T-cell (primary cell): ENCODE measurements around the gene NAP1L2. TPM values are rescaled to one million over a fixed set of nuclear protein-coding genes. Genes with fewer than 3 reads are reported as not detected.
"Not testable (repeated sequence)": the region's sequence is repeated elsewhere in the genome, so short reads cannot be mapped to it uniquely, and the experiment has no call there.

ENCODE experiments used
- ATAC-seq, 4 experiments: fragments of 200-7000 bp in 3 of 4; fragments of 150-1000 bp in 1 of 4; cut with Tn5 transposase; replicated peaks in 1 of 4; 1 replicate in 3 of 4; 2 replicates in 1 of 4; pipeline ENCODE4 v1.10.0; 2021; ENCODE audit warnings: moderate library complexity in 3 of 4, mild to moderate bottlenecking in 2 of 4, moderate number of reproducible peaks in 1 of 4
- CTCF ChIA-PET, 2 donors: fragments of 300-600 bp; sonication (Branson Sonifier 250); formaldehyde crosslinking; loops; one replicate each; lab custom pipeline; 2022; ENCODE audit warnings: antibody characterized with exemption in 2 of 2; lab: Charles Lee
- POLR2A ChIA-PET, 2 donors: fragments of 300-600 bp; sonication (Branson Sonifier 250); formaldehyde crosslinking; loops; one replicate each; lab custom pipeline; 2022; ENCODE audit warnings: antibody characterized with exemption in 2 of 2; lab: Charles Lee
- DNase-seq, 35 experiments: peaks; one replicate each; pipeline versions ENCODE4 v3.0.0 to v3.0.0-alpha.2; 2013 to 2023
- H3K27ac ChIP-seq: one replicate; pipeline ENCODE4 v1.5.1; 2013; ENCODE audit warnings: low read length
- H3K27me3 ChIP-seq, 2 experiments: replicated peaks in 1 of 2; 1 replicate in 1 of 2; 2 replicates in 1 of 2; pipeline versions ENCODE4 v1.6.1 to v1.7.0; 2013; ENCODE audit warnings: low read length in 1 of 2, mixed read lengths in 1 of 2; ENCODE audit not compliant: control insufficient read depth in 2 of 2, insufficient read depth in 2 of 2; ENCODE audit errors: extremely low read depth in 1 of 2
- H3K36me3 ChIP-seq, 2 donors: 1 replicate in 1 of 2; 2 replicates in 1 of 2; pipeline versions ENCODE4 v1.6.1 to v1.7.0; 2013; ENCODE audit warnings: low read length in 1 of 2; ENCODE audit not compliant: control insufficient read depth in 2 of 2, insufficient read depth in 1 of 2; ENCODE audit errors: extremely low read depth in 1 of 2
- H3K4me1 ChIP-seq, 2 experiments: 1 replicate in 1 of 2; 2 replicates in 1 of 2; pipeline versions ENCODE4 v1.6.1 to v1.7.0; 2013; ENCODE audit warnings: low read length in 2 of 2, mixed read lengths in 1 of 2; ENCODE audit not compliant: insufficient read depth in 2 of 2, control insufficient read depth in 1 of 2; ENCODE audit errors: extremely low read depth in 1 of 2
- H3K4me3 ChIP-seq, 2 donors: 1 replicate in 1 of 2; 2 replicates in 1 of 2; pipeline versions ENCODE4 v1.5.1 to v1.7.0; 2013; ENCODE audit warnings: mild to moderate bottlenecking in 2 of 2, low read length in 1 of 2, moderate library complexity in 1 of 2; ENCODE audit not compliant: control insufficient read depth in 1 of 2; ENCODE audit errors: extremely low read depth in 1 of 2
- H3K9me3 ChIP-seq: 2 replicates; pipeline ENCODE4 v1.7.0; 2013
- H3K27ac Mint-ChIP-seq, 2 donors: one replicate each; pipeline ENCODE4 v1.8.0; 2020 to 2021; ENCODE audit warnings: mild to moderate bottlenecking in 2 of 2, mixed read lengths in 2 of 2
- H3K27me3 Mint-ChIP-seq, 2 donors: one replicate each; pipeline ENCODE4 v1.8.0; 2021 to 2022; ENCODE audit warnings: mixed read lengths in 2 of 2
- H3K36me3 Mint-ChIP-seq: one replicate; pipeline ENCODE4 v1.8.0; 2021; ENCODE audit warnings: mixed read lengths
- H3K4me1 Mint-ChIP-seq, 3 donors: one replicate each; pipeline ENCODE4 v1.8.0; 2020 to 2022; ENCODE audit warnings: mixed read lengths in 3 of 3, mild to moderate bottlenecking in 1 of 3
- H3K4me3 Mint-ChIP-seq, 3 donors: one replicate each; pipeline ENCODE4 v1.8.0; 2020 to 2022; ENCODE audit warnings: mild to moderate bottlenecking in 3 of 3, mixed read lengths in 3 of 3, moderate library complexity in 3 of 3
- H3K9me3 Mint-ChIP-seq, 3 donors: one replicate each; pipeline ENCODE4 v1.8.0; 2020 to 2022; ENCODE audit warnings: mixed read lengths in 3 of 3
- WGBS: methylation state at CpG from one replicate; pipeline ENCODE4 v1.1.5; 2013; ENCODE audit warnings: missing lambda C conversion rate; ENCODE audit not compliant: insufficient coverage; 5-methylcytosine and 5-hydroxymethylcytosine counted together
- total RNA-seq, 35 experiments: library from RNA in 6 of 35; stranded (reverse) in 6 of 35; fragments of 120-200 nt in 1 of 35; gene quantifications; one replicate each; pipeline versions ENCODE4 v1.2.1 to v1.2.4 and lab custom pipeline; 2013 to 2026

The NAP1L2 gene
- total RNA-seq, 5 donors from 2014 or later (not counting 1 experiment from before 2014, with no cell fraction given): 2.3 to 12.8 (median 11.1) TPM

- H3K36me3 ChIP-seq: no peaks in the 10 kb centered on the region
- ATAC-seq (no peak), DNase-seq (no peak)
- CTCF ChIA-PET: no interaction called here
- Mint-ChIP-seq H3K9me3 (peaks cover 2 to 10% (median 5%) of the 10 kb centered on the region in 3 donors), H3K27ac (no peak overlapping the region), H3K4me3 (no peak overlapping the region), H3K4me1 (peaks cover 0 to 2% (median under 1%) of the 10 kb centered on the region in 3 donors), H3K27me3 (peaks cover 0 to 30% of the 10 kb centered on the region in 2 donors), H3K36me3 (no peaks in the 10 kb centered on the region)
- H3K9me3 ChIP-seq: no peaks in the 10 kb centered on the region
- no peak overlapping the region for H3K27ac ChIP-seq
- no CpG with 5 or more reads among the region's 2 CpGs for WGBS
- POLR2A ChIA-PET: no interaction called here
- H3K4me3 ChIP-seq: no peak overlapping the region
- H3K4me1 ChIP-seq: no peaks in the 10 kb centered on the region
- no peaks in the 10 kb centered on the region for H3K27me3 ChIP-seq
Measured at GRCh38 chrX:73206366-73206765, 8.3 kb downstream of the NAP1L2 start.

- H3K36me3 ChIP-seq: no peaks in the 10 kb centered on the region
- H3K27me3 ChIP-seq: no peaks in the 10 kb centered on the region
- Mint-ChIP-seq H3K4me3 (no peak overlapping the region), H3K36me3 (no peaks in the 10 kb centered on the region), H3K9me3 (peaks cover 3 to 6% (median 5%) of the 10 kb centered on the region in 3 donors), H3K4me1 (no peaks in the 10 kb centered on the region), H3K27ac (no peak overlapping the region), H3K27me3 (peaks cover 4 to 22% of the 10 kb centered on the region in 2 donors)
- no peak overlapping the region for H3K27ac ChIP-seq
- H3K9me3 ChIP-seq: no peaks in the 10 kb centered on the region
- WGBS: 49% methylated on average over 4 of the region's 6 CpGs
- DNase-seq: no peak
- H3K4me3 ChIP-seq: no peak overlapping the region
- H3K4me1 ChIP-seq: no peaks in the 10 kb centered on the region
- ChIA-PET POLR2A (no interaction called here), CTCF (interaction anchor here in 1 of 2 donors (0.6 kb wide), 2 partner anchors 184 to 1116 kb away, joined by 3 to 4 read pairs; no protein-coding TSS in a partner anchor)
- no peak for ATAC-seq
Measured at GRCh38 chrX:73182502-73183114, 32.0 kb downstream of the NAP1L2 start.

- POLR2A ChIA-PET: not testable (repeated sequence)
Measured at GRCh38 chrX:73168945-73169344, 45.7 kb downstream of the NAP1L2 start.

More at GRCh38 chrX:73168945-73169344, 45.7 kb downstream of the NAP1L2 start:
- H3K9me3 ChIP-seq, ATAC-seq, H3K36me3 ChIP-seq, H3K4me3 Mint-ChIP-seq, H3K27me3 ChIP-seq, H3K27ac Mint-ChIP-seq, CTCF ChIA-PET, H3K4me1 ChIP-seq, H3K4me1 Mint-ChIP-seq, H3K36me3 Mint-ChIP-seq, H3K27ac ChIP-seq, H3K9me3 Mint-ChIP-seq, H3K4me3 ChIP-seq, DNase-seq: not testable (repeated sequence)
- peaks cover 0 to 38% of the 10 kb centered on the region in 2 donors for H3K27me3 Mint-ChIP-seq
- WGBS: no CpG with 5 or more reads among the region's 1 CpG

Other genes starting within 250 kb of the NAP1L2 start
- gene PABPC1L2B, start 211.9 kb downstream of the NAP1L2 start, total RNA-seq: not detected
- gene PABPC1L2A, start 135.3 kb downstream of the NAP1L2 start, total RNA-seq: not detected
- not detected for gene CDX4, start 232.2 kb upstream of the NAP1L2 start, total RNA-seq